ENCODE results near the gene CD38.
"Not testable (repeated sequence)": the region's sequence is repeated elsewhere in the genome, so short reads cannot be mapped to it uniquely, and the experiment has no call there.

Gene CD38

GRCh38 chr4:15746110-15746509 is 32.0 kb upstream of the CD38 start:
- Histone ChIP-seq H3K9me3 (ENCODE audit: insufficient read depth, low read depth, low read length) (no peaks in the 10 kb centered on the region), H3K27me3 (ENCODE audit: insufficient read depth, low read length) (no peaks in the 10 kb centered on the region), H3K9ac (ENCODE audit: low read depth, low read length) (no peak overlapping the region), H3K27ac (ENCODE audit: low read length) (no peak overlapping the region), H3K4me1 (ENCODE audit: insufficient read depth, low read length) (no peaks in the 10 kb centered on the region), H3K4me3 (ENCODE audit: low read length) (no peak overlapping the region), H3K36me3 (ENCODE audit: insufficient read depth, low read depth, low read length) (no peaks in the 10 kb centered on the region)

- Histone ChIP-seq H3K9me3 (ENCODE audit: insufficient read depth, low read depth, low read length) (no peaks in the 10 kb centered on the region), H3K4me3 (ENCODE audit: low read length) (no peak overlapping the region), H3K27ac (ENCODE audit: low read length) (no peak overlapping the region), H3K4me1 (ENCODE audit: insufficient read depth, low read length) (no peaks in the 10 kb centered on the region), H3K9ac (ENCODE audit: low read depth, low read length) (no peak overlapping the region), H3K27me3 (ENCODE audit: insufficient read depth, low read length) (no peaks in the 10 kb centered on the region), H3K36me3 (ENCODE audit: insufficient read depth, low read depth, low read length) (no peaks in the 10 kb centered on the region)
Observed at GRCh38 chr4:15749001-15749400, 29.1 kb upstream of the CD38 start.

- H3K27ac ChIP-seq (ENCODE audit: low read length): no peak overlapping the region
Observed at GRCh38 chr4:15751153-15751552, 27.0 kb upstream of the CD38 start.

GRCh38 chr4:15753081-15753480 is 25.0 kb upstream of the CD38 start:
- Histone ChIP-seq H3K36me3 (ENCODE audit: insufficient read depth, low read depth, low read length) (no peaks in the 10 kb centered on the region), H3K4me3 (ENCODE audit: low read length) (no peak overlapping the region), H3K4me1 (ENCODE audit: insufficient read depth, low read length) (no peaks in the 10 kb centered on the region)

More at GRCh38 chr4:15751153-15751552, 27.0 kb upstream of the CD38 start:
- Histone ChIP-seq H3K9me3 (ENCODE audit: insufficient read depth, low read depth, low read length) (no peaks in the 10 kb centered on the region), H3K36me3 (ENCODE audit: insufficient read depth, low read depth, low read length) (no peaks in the 10 kb centered on the region), H3K4me1 (ENCODE audit: insufficient read depth, low read length) (no peaks in the 10 kb centered on the region), H3K27me3 (ENCODE audit: insufficient read depth, low read length) (no peaks in the 10 kb centered on the region), H3K9ac (ENCODE audit: low read depth, low read length) (no peak overlapping the region), H3K4me3 (ENCODE audit: low read length) (no peak overlapping the region)

GRCh38 chr4:15753786-15754185 is 24.3 kb upstream of the CD38 start:
- no peak overlapping the region for H3K9ac ChIP-seq (ENCODE audit: low read depth, low read length)
- H3K27me3 ChIP-seq (ENCODE audit: insufficient read depth, low read length): no peaks in the 10 kb centered on the region
- H3K4me1 ChIP-seq (ENCODE audit: insufficient read depth, low read length): no peaks in the 10 kb centered on the region
- H3K36me3 ChIP-seq (ENCODE audit: insufficient read depth, low read depth, low read length): no peaks in the 10 kb centered on the region
- no peak overlapping the region for H3K27ac ChIP-seq (ENCODE audit: low read length)
- H3K9me3 ChIP-seq (ENCODE audit: insufficient read depth, low read depth, low read length): no peaks in the 10 kb centered on the region
- H3K4me3 ChIP-seq (ENCODE audit: low read length): no peak overlapping the region

More at GRCh38 chr4:15753081-15753480, 25.0 kb upstream of the CD38 start:
- Histone ChIP-seq H3K9me3 (ENCODE audit: insufficient read depth, low read depth, low read length) (no peaks in the 10 kb centered on the region), H3K9ac (ENCODE audit: low read depth, low read length) (no peak overlapping the region), H3K27me3 (ENCODE audit: insufficient read depth, low read length) (no peaks in the 10 kb centered on the region), H3K27ac (ENCODE audit: low read length) (no peak overlapping the region)

GRCh38 chr4:15754323-15754722 is 23.8 kb upstream of the CD38 start:
- no peak overlapping the region for H3K4me3 ChIP-seq (ENCODE audit: low read length)
- H3K36me3 ChIP-seq (ENCODE audit: insufficient read depth, low read depth, low read length): no peaks in the 10 kb centered on the region
- H3K9ac ChIP-seq (ENCODE audit: low read depth, low read length): no peak overlapping the region
- H3K27ac ChIP-seq (ENCODE audit: low read length): no peak overlapping the region
- H3K27me3 ChIP-seq (ENCODE audit: insufficient read depth, low read length): no peaks in the 10 kb centered on the region
- H3K4me1 ChIP-seq (ENCODE audit: insufficient read depth, low read length): no peaks in the 10 kb centered on the region
- no peaks in the 10 kb centered on the region for H3K9me3 ChIP-seq (ENCODE audit: insufficient read depth, low read depth, low read length)

- no peak overlapping the region for H3K27ac ChIP-seq (ENCODE audit: low read length)
- no peak overlapping the region for H3K4me3 ChIP-seq (ENCODE audit: low read length)
Observed at GRCh38 chr4:15755321-15756155, 22.6 kb upstream of the CD38 start.

GRCh38 chr4:15756361-15756861 is 21.7 kb upstream of the CD38 start:
- H3K9me3 ChIP-seq (ENCODE audit: insufficient read depth, low read depth, low read length): no peaks in the 10 kb centered on the region
- H3K4me1 ChIP-seq (ENCODE audit: insufficient read depth, low read length): no peaks in the 10 kb centered on the region
- no peak overlapping the region for H3K9ac ChIP-seq (ENCODE audit: low read depth, low read length)
- no peak overlapping the region for H3K27ac ChIP-seq (ENCODE audit: low read length)
- H3K4me3 ChIP-seq (ENCODE audit: low read length): no peak overlapping the region
- H3K36me3 ChIP-seq (ENCODE audit: insufficient read depth, low read depth, low read length): no peaks in the 10 kb centered on the region
- H3K27me3 ChIP-seq (ENCODE audit: insufficient read depth, low read length): no peaks in the 10 kb centered on the region

More at GRCh38 chr4:15755321-15756155, 22.6 kb upstream of the CD38 start:
- Histone ChIP-seq H3K27me3 (ENCODE audit: insufficient read depth, low read length) (no peaks in the 10 kb centered on the region), H3K9me3 (ENCODE audit: insufficient read depth, low read depth, low read length) (no peaks in the 10 kb centered on the region), H3K9ac (ENCODE audit: low read depth, low read length) (no peak overlapping the region), H3K36me3 (ENCODE audit: insufficient read depth, low read depth, low read length) (no peaks in the 10 kb centered on the region), H3K4me1 (ENCODE audit: insufficient read depth, low read length) (no peaks in the 10 kb centered on the region)

- H3K9ac ChIP-seq (ENCODE audit: low read depth, low read length): no peak overlapping the region
- H3K36me3 ChIP-seq (ENCODE audit: insufficient read depth, low read depth, low read length): no peaks in the 10 kb centered on the region
- no peak overlapping the region for H3K4me3 ChIP-seq (ENCODE audit: low read length)
Observed at GRCh38 chr4:15757054-15757453, 21.1 kb upstream of the CD38 start.

GRCh38 chr4:15758294-15758693 is 19.8 kb upstream of the CD38 start:
- Histone ChIP-seq H3K4me1 (ENCODE audit: insufficient read depth, low read length) (no peaks in the 10 kb centered on the region), H3K27ac (ENCODE audit: low read length) (no peak overlapping the region), H3K27me3 (ENCODE audit: insufficient read depth, low read length) (no peaks in the 10 kb centered on the region), H3K9me3 (ENCODE audit: insufficient read depth, low read depth, low read length) (no peaks in the 10 kb centered on the region), H3K36me3 (ENCODE audit: insufficient read depth, low read depth, low read length) (no peaks in the 10 kb centered on the region), H3K9ac (ENCODE audit: low read depth, low read length) (no peak overlapping the region), H3K4me3 (ENCODE audit: low read length) (no peak overlapping the region)

More at GRCh38 chr4:15757054-15757453, 21.1 kb upstream of the CD38 start:
- H3K27me3 ChIP-seq (ENCODE audit: insufficient read depth, low read length): no peaks in the 10 kb centered on the region
- no peaks in the 10 kb centered on the region for H3K9me3 ChIP-seq (ENCODE audit: insufficient read depth, low read depth, low read length)
- H3K27ac ChIP-seq (ENCODE audit: low read length): no peak overlapping the region
- no peaks in the 10 kb centered on the region for H3K4me1 ChIP-seq (ENCODE audit: insufficient read depth, low read length)

- H3K36me3 ChIP-seq (ENCODE audit: insufficient read depth, low read depth, low read length); H3K9ac ChIP-seq (ENCODE audit: low read depth, low read length); H3K27me3 ChIP-seq (ENCODE audit: insufficient read depth, low read length); H3K4me1 ChIP-seq (ENCODE audit: insufficient read depth, low read length); H3K27ac ChIP-seq (ENCODE audit: low read length); H3K9me3 ChIP-seq (ENCODE audit: insufficient read depth, low read depth, low read length); H3K4me3 ChIP-seq (ENCODE audit: low read length): not testable (repeated sequence)
Observed at GRCh38 chr4:15762460-15762859, 15.7 kb upstream of the CD38 start.

GRCh38 chr4:15765391-15765790 is 12.7 kb upstream of the CD38 start:
- no peaks in the 10 kb centered on the region for H3K27me3 ChIP-seq (ENCODE audit: insufficient read depth, low read length)
- no peak overlapping the region for H3K9ac ChIP-seq (ENCODE audit: low read depth, low read length)
- no peaks in the 10 kb centered on the region for H3K9me3 ChIP-seq (ENCODE audit: insufficient read depth, low read depth, low read length)
- no peak overlapping the region for H3K4me3 ChIP-seq (ENCODE audit: low read length)
- H3K4me1 ChIP-seq (ENCODE audit: insufficient read depth, low read length): no peaks in the 10 kb centered on the region
- no peak overlapping the region for H3K27ac ChIP-seq (ENCODE audit: low read length)
- no peaks in the 10 kb centered on the region for H3K36me3 ChIP-seq (ENCODE audit: insufficient read depth, low read depth, low read length)

All from iPS-20b (cell line).